WTC11 (cell line): ENCODE data around the gene SLC25A6. TPM values are rescaled to one million over a fixed set of nuclear protein-coding genes. Genes with fewer than 3 reads are reported as not detected.

Source experiments
- ETV6 ChIP-seq: sonication (generic); formaldehyde crosslinking; IDR thresholded peaks from 2 replicates; pipeline ENCODE4 v1.8.1; 2022; ENCODE audit warnings: mild to moderate bottlenecking, missing genetic modification reagents
- GABPB1 ChIP-seq: sonication (generic); formaldehyde crosslinking; IDR thresholded peaks from 2 replicates; pipeline ENCODE4 v1.8.1; 2023; ENCODE audit warnings: mild to moderate bottlenecking, missing genetic modification reagents
- GRHL2 ChIP-seq: fragments of 250-450 bp; sonication (Bioruptor Pico); IDR thresholded peaks from 2 replicates; pipeline ENCODE4 v1.8.0; 2022; ENCODE audit warnings: mild to moderate bottlenecking, moderate library complexity; ENCODE audit not compliant: insufficient replicate concordance, severe bottlenecking
- HMGA2 ChIP-seq: fragments of 250-450 bp; sonication (Bioruptor Pico); IDR thresholded peaks from 2 replicates; pipeline ENCODE4 v1.4.0; 2021; ENCODE audit warnings: mild to moderate bottlenecking, moderate library complexity
- JAZF1 ChIP-seq: fragments of 250-450 bp; sonication (Bioruptor Pico); IDR thresholded peaks from 2 replicates; pipeline ENCODE4 v1.9.0; 2021; ENCODE audit warnings: moderate library complexity, mild to moderate bottlenecking, inconsistent platforms
- JUN ChIP-seq: sonication (generic); formaldehyde crosslinking; IDR thresholded peaks from 2 replicates; pipeline ENCODE4 v1.8.0; 2023; ENCODE audit warnings: mild to moderate bottlenecking, missing genetic modification reagents
- MYBL2 ChIP-seq: sonication (generic); formaldehyde crosslinking; IDR thresholded peaks from 2 replicates; pipeline ENCODE4 v1.8.1; 2023; ENCODE audit warnings: mild to moderate bottlenecking, moderate library complexity, missing genetic modification reagents
- NR2C2 ChIP-seq: sonication (generic); formaldehyde crosslinking; IDR thresholded peaks from 2 replicates; pipeline ENCODE4 v1.8.0; 2022; ENCODE audit warnings: mild to moderate bottlenecking, missing genetic modification reagents
- RORB ChIP-seq: fragments of 250-450 bp; sonication (Bioruptor Pico); IDR thresholded peaks from 2 replicates; pipeline ENCODE4 v1.9.0; 2021; ENCODE audit warnings: mild to moderate bottlenecking
- SMAD3 ChIP-seq: sonication (generic); formaldehyde crosslinking; IDR thresholded peaks from 2 replicates; pipeline ENCODE4 v1.8.0; 2022; ENCODE audit warnings: missing genetic modification reagents, mild to moderate bottlenecking, borderline replicate concordance
- SMAD4 ChIP-seq: sonication (generic); formaldehyde crosslinking; IDR thresholded peaks from 2 replicates; pipeline ENCODE4 v1.8.0; 2022; ENCODE audit warnings: mild to moderate bottlenecking, missing genetic modification reagents
- SP1 ChIP-seq: sonication (generic); formaldehyde crosslinking; conservative IDR thresholded peaks from 2 replicates; pipeline ENCODE4 v1.8.1; 2022; ENCODE audit warnings: missing genetic modification reagents
- ZNF121 ChIP-seq: sonication (generic); formaldehyde crosslinking; IDR thresholded peaks from 2 replicates; pipeline ENCODE4 v1.8.0; 2023; ENCODE audit warnings: missing genetic modification reagents
- ZNF219 ChIP-seq: sonication (generic); formaldehyde crosslinking; IDR thresholded peaks from 2 replicates; pipeline ENCODE4 v1.8.0; 2023; ENCODE audit warnings: missing genetic modification reagents, mild to moderate bottlenecking, borderline replicate concordance
- ZNF232 ChIP-seq: sonication (generic); formaldehyde crosslinking; IDR thresholded peaks from 2 replicates; pipeline ENCODE4 v1.8.0; 2022; ENCODE audit warnings: mild to moderate bottlenecking, missing genetic modification reagents
- ZNF263 ChIP-seq: sonication (generic); formaldehyde crosslinking; IDR thresholded peaks from 2 replicates; pipeline ENCODE4 v1.8.1; 2022; ENCODE audit warnings: low read depth, mild to moderate bottlenecking, moderate library complexity, missing genetic modification reagents
- ZNF396 ChIP-seq: fragments of 250-450 bp; sonication (Bioruptor Pico); IDR thresholded peaks from 2 replicates; pipeline ENCODE4 v1.8.0; 2021; ENCODE audit warnings: mild to moderate bottlenecking, moderate library complexity, borderline replicate concordance
- ZNF423 ChIP-seq: fragments of 250-450 bp; sonication (Bioruptor Pico); IDR thresholded peaks from 2 replicates; pipeline ENCODE4 v2.1.2; 2022; ENCODE audit warnings: mild to moderate bottlenecking, moderate library complexity
- total RNA-seq: library from RNA; stranded (reverse); gene quantifications from 3 replicates; pipeline ENCODE4 v1.2.3, GENCODE V29; 2021
- TF ChIP-seq, protein P1 (sequence below): sonication (generic); formaldehyde crosslinking; IDR thresholded peaks from 2 replicates; pipeline ENCODE4 v1.8.1; 2022; ENCODE audit warnings: missing genetic modification reagents, borderline replicate concordance
- TF ChIP-seq, protein P2 (sequence below): sonication (generic); formaldehyde crosslinking; IDR thresholded peaks from 2 replicates; pipeline ENCODE4 v1.8.0; 2022; ENCODE audit warnings: missing genetic modification reagents
- TF ChIP-seq, protein P3 (sequence below): sonication (generic); formaldehyde crosslinking; IDR thresholded peaks from 2 replicates; pipeline ENCODE4 v1.8.1; 2022; ENCODE audit warnings: mild to moderate bottlenecking, moderate library complexity, missing genetic modification reagents
- TF ChIP-seq, protein P4 (sequence below): sonication (generic); formaldehyde crosslinking; conservative IDR thresholded peaks from 2 replicates; pipeline ENCODE4 v1.8.1; 2023; ENCODE audit warnings: mild to moderate bottlenecking, low read depth, missing genetic modification reagents, moderate library complexity
- TF ChIP-seq, protein P5 (sequence below): sonication (generic); formaldehyde crosslinking; IDR thresholded peaks from 2 replicates; pipeline ENCODE4 v1.8.0; 2022; ENCODE audit warnings: mild to moderate bottlenecking, missing genetic modification reagents
- TF ChIP-seq, protein P6 (sequence below): sonication (generic); formaldehyde crosslinking; IDR thresholded peaks from 2 replicates; pipeline ENCODE4 v1.8.0; 2022; ENCODE audit warnings: mild to moderate bottlenecking, missing genetic modification reagents
- TF ChIP-seq, protein P7 (sequence below): sonication (generic); formaldehyde crosslinking; IDR thresholded peaks from 2 replicates; pipeline ENCODE4 v1.8.1; 2023; ENCODE audit warnings: mild to moderate bottlenecking, missing genetic modification reagents, moderate library complexity
- TF ChIP-seq, protein P8 (sequence below): sonication (generic); formaldehyde crosslinking; IDR thresholded peaks from 2 replicates; pipeline ENCODE4 v1.8.1; 2023; ENCODE audit warnings: mild to moderate bottlenecking, moderate library complexity, missing genetic modification reagents

Gene SLC25A6
- total RNA-seq, 1 experiment from 2014 or later: 627 TPM

DNA sequence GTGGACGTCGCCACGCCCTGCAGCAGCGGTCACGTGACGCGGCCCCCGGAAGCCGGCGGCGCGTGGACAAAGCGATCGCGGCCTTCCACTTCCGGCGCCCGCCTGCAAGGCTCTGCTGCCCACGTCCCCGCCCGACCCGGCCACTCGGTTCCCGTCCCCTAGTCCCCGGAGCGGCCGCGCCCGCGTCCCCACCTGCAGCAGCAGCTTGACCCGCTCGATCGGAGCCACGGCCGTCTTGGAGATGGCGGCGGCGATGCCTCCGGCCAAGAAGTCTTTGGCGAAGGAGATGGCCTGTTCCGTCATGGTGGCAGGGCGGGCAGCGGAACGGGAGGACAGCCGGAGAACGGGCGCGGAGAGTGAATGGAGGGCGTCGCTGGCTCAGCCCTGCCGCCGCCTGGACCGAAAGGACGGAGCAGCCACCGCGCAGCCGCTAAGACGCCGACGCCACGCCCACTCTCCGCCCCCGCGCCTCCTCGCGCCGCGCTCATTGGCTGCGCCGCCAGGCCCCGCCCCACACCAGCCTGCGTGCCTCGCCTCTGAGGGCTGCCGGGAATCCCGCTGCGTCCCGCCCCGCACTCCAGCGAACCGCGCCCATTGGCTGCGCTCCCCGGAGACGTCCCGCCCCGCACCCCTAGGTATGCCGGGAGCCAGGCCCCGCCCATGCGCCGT, at the start of gene SLC25A6 (continued):
- no peak for TF ChIP-seq ZNF263 (CRISPR knock-in tag)
- peak; percentile 62; the same call in 1 of the 2 replicates for TF ChIP-seq ETV6 (CRISPR knock-in tag)
- 0 out of 2 replicates have a peak, but pooled peaks have one; percentile 46 for TF ChIP-seq JUN (CRISPR knock-in tag)
- TF ChIP-seq, protein P1, sequence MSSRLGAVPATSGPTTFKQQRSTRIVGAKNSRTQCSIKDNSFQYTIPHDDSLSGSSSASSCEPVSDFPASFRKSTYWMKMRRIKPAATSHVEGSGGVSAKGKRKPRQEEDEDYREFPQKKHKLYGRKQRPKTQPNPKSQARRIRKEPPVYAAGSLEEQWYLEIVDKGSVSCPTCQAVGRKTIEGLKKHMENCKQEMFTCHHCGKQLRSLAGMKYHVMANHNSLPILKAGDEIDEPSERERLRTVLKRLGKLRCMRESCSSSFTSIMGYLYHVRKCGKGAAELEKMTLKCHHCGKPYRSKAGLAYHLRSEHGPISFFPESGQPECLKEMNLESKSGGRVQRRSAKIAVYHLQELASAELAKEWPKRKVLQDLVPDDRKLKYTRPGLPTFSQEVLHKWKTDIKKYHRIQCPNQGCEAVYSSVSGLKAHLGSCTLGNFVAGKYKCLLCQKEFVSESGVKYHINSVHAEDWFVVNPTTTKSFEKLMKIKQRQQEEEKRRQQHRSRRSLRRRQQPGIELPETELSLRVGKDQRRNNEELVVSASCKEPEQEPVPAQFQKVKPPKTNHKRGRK: no peak
- TF ChIP-seq, protein P2, sequence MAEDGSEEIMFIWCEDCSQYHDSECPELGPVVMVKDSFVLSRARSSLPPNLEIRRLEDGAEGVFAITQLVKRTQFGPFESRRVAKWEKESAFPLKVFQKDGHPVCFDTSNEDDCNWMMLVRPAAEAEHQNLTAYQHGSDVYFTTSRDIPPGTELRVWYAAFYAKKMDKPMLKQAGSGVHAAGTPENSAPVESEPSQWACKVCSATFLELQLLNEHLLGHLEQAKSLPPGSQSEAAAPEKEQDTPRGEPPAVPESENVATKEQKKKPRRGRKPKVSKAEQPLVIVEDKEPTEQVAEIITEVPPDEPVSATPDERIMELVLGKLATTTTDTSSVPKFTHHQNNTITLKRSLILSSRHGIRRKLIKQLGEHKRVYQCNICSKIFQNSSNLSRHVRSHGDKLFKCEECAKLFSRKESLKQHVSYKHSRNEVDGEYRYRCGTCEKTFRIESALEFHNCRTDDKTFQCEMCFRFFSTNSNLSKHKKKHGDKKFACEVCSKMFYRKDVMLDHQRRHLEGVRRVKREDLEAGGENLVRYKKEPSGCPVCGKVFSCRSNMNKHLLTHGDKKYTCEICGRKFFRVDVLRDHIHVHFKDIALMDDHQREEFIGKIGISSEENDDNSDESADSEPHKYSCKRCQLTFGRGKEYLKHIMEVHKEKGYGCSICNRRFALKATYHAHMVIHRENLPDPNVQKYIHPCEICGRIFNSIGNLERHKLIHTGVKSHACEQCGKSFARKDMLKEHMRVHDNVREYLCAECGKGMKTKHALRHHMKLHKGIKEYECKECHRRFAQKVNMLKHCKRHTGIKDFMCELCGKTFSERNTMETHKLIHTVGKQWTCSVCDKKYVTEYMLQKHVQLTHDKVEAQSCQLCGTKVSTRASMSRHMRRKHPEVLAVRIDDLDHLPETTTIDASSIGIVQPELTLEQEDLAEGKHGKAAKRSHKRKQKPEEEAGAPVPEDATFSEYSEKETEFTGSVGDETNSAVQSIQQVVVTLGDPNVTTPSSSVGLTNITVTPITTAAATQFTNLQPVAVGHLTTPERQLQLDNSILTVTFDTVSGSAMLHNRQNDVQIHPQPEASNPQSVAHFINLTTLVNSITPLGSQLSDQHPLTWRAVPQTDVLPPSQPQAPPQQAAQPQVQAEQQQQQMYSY (CRISPR knock-in tag): no peak; the same call in 1 of the 2 replicates
- no peak for TF ChIP-seq ZNF219 (CRISPR knock-in tag)
- no peak for TF ChIP-seq ZNF121 (CRISPR knock-in tag)
- TF ChIP-seq SMAD4 (CRISPR knock-in tag): 0 out of 2 replicates have a peak, but pooled peaks have one; percentile 9
- TF ChIP-seq RORB (CRISPR knock-in tag): no peak
- TF ChIP-seq SP1 (CRISPR knock-in tag): peak; percentile 99
- TF ChIP-seq NR2C2 (CRISPR knock-in tag): no peak
- no peak for TF ChIP-seq ZNF423
- TF ChIP-seq, protein P3, sequence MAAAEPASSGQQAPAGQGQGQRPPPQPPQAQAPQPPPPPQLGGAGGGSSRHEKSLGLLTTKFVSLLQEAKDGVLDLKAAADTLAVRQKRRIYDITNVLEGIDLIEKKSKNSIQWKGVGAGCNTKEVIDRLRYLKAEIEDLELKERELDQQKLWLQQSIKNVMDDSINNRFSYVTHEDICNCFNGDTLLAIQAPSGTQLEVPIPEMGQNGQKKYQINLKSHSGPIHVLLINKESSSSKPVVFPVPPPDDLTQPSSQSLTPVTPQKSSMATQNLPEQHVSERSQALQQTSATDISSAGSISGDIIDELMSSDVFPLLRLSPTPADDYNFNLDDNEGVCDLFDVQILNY (CRISPR knock-in tag): no peak
- TF ChIP-seq SMAD3 (CRISPR knock-in tag): peak; percentile 83; the same call in 1 of the 2 replicates
- TF ChIP-seq MYBL2 (CRISPR knock-in tag): peak; percentile 29; the same call in 1 of the 2 replicates
- TF ChIP-seq HMGA2 (CRISPR knock-in tag): no peak
- TF ChIP-seq, protein P4, sequence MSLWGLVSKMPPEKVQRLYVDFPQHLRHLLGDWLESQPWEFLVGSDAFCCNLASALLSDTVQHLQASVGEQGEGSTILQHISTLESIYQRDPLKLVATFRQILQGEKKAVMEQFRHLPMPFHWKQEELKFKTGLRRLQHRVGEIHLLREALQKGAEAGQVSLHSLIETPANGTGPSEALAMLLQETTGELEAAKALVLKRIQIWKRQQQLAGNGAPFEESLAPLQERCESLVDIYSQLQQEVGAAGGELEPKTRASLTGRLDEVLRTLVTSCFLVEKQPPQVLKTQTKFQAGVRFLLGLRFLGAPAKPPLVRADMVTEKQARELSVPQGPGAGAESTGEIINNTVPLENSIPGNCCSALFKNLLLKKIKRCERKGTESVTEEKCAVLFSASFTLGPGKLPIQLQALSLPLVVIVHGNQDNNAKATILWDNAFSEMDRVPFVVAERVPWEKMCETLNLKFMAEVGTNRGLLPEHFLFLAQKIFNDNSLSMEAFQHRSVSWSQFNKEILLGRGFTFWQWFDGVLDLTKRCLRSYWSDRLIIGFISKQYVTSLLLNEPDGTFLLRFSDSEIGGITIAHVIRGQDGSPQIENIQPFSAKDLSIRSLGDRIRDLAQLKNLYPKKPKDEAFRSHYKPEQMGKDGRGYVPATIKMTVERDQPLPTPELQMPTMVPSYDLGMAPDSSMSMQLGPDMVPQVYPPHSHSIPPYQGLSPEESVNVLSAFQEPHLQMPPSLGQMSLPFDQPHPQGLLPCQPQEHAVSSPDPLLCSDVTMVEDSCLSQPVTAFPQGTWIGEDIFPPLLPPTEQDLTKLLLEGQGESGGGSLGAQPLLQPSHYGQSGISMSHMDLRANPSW (CRISPR knock-in tag): no peak
- no peak for TF ChIP-seq ZNF396
- TF ChIP-seq ZNF232 (CRISPR knock-in tag): peak; percentile 94
- peak; percentile 81 for TF ChIP-seq GABPB1 (CRISPR knock-in tag)
- TF ChIP-seq, protein P5, sequence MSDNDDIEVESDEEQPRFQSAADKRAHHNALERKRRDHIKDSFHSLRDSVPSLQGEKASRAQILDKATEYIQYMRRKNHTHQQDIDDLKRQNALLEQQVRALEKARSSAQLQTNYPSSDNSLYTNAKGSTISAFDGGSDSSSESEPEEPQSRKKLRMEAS (CRISPR knock-in tag): peak; percentile 89
- TF ChIP-seq, protein P6, sequence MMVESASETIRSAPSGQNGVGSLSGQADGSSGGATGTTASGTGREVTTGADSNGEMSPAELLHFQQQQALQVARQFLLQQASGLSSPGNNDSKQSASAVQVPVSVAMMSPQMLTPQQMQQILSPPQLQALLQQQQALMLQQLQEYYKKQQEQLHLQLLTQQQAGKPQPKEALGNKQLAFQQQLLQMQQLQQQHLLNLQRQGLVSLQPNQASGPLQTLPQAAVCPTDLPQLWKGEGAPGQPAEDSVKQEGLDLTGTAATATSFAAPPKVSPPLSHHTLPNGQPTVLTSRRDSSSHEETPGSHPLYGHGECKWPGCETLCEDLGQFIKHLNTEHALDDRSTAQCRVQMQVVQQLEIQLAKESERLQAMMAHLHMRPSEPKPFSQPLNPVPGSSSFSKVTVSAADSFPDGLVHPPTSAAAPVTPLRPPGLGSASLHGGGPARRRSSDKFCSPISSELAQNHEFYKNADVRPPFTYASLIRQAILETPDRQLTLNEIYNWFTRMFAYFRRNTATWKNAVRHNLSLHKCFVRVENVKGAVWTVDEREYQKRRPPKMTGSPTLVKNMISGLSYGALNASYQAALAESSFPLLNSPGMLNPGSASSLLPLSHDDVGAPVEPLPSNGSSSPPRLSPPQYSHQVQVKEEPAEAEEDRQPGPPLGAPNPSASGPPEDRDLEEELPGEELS: peak; percentile 88
- no peak for TF ChIP-seq GRHL2 (CRISPR knock-in tag)
- no peak for TF ChIP-seq JAZF1 (CRISPR knock-in tag)
- TF ChIP-seq, protein P7, sequence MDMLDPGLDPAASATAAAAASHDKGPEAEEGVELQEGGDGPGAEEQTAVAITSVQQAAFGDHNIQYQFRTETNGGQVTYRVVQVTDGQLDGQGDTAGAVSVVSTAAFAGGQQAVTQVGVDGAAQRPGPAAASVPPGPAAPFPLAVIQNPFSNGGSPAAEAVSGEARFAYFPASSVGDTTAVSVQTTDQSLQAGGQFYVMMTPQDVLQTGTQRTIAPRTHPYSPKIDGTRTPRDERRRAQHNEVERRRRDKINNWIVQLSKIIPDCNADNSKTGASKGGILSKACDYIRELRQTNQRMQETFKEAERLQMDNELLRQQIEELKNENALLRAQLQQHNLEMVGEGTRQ (CRISPR knock-in tag): peak; percentile 99
- TF ChIP-seq, protein P8, sequence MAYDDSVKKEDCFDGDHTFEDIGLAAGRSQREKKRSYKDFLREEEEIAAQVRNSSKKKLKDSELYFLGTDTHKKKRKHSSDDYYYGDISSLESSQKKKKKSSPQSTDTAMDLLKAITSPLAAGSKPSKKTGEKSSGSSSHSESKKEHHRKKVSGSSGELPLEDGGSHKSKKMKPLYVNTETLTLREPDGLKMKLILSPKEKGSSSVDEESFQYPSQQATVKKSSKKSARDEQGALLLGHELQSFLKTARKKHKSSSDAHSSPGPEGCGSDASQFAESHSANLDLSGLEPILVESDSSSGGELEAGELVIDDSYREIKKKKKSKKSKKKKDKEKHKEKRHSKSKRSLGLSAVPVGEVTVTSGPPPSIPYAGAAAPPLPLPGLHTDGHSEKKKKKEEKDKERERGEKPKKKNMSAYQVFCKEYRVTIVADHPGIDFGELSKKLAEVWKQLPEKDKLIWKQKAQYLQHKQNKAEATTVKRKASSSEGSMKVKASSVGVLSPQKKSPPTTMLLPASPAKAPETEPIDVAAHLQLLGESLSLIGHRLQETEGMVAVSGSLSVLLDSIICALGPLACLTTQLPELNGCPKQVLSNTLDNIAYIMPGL (CRISPR knock-in tag): no peak
